B cell (primary cell): Measurements from ENCODE around the gene KAZN.

ENCODE experiments used
- EZH2 ChIP-seq: IDR thresholded peaks from 2 replicates; pipeline ENCODE4 v1.6.1; 2012; ENCODE audit warnings: borderline replicate concordance, low read depth, mild to moderate bottlenecking, moderate library complexity, low read length; ENCODE audit not compliant: insufficient read depth, poor library complexity, severe bottlenecking
- TF ChIP-seq, protein P1 (sequence below): fragments of 200-600 bp; IDR thresholded peaks from one replicate; pipeline ENCODE4 v1.8.0; 2022; ENCODE audit warnings: antibody characterized with exemption, mild to moderate bottlenecking

DNA sequence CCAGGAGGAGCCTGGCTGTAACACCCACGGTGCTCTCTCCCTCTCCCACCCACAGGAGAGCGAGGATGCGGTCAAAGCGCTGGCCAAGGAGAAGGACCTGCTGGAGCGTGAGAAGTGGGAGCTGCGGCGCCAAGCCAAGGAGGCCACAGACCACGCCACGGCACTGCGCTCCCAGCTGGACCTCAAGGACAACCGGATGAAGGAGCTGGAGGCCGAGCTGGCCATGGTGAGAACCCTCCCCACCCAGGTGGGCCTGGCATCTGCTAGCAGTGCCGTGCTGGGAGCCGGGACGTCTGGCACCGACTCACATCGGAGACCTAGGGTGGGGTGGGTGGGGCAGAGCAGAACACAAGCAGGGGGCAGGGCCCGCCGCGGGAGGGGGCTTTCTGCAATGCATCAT lies 445.4 kb downstream of the KAZN start:
- TF ChIP-seq, protein P1, sequence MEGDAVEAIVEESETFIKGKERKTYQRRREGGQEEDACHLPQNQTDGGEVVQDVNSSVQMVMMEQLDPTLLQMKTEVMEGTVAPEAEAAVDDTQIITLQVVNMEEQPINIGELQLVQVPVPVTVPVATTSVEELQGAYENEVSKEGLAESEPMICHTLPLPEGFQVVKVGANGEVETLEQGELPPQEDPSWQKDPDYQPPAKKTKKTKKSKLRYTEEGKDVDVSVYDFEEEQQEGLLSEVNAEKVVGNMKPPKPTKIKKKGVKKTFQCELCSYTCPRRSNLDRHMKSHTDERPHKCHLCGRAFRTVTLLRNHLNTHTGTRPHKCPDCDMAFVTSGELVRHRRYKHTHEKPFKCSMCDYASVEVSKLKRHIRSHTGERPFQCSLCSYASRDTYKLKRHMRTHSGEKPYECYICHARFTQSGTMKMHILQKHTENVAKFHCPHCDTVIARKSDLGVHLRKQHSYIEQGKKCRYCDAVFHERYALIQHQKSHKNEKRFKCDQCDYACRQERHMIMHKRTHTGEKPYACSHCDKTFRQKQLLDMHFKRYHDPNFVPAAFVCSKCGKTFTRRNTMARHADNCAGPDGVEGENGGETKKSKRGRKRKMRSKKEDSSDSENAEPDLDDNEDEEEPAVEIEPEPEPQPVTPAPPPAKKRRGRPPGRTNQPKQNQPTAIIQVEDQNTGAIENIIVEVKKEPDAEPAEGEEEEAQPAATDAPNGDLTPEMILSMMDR: no peak
- no peak for TF ChIP-seq EZH2
